Fibroblast of mammary gland (primary cell): Measurements from ENCODE around the gene STARD13.

Experiments used
- DNase-seq: peaks from one replicate; pipeline ENCODE4 v3.0.0-alpha.2; 2010; ENCODE audit warnings: low read depth
- H3K4me3 ChIP-seq: 2 replicates; pipeline ENCODE4 v1.5.1; 2011; ENCODE audit warnings: low read depth, mild to moderate bottlenecking, low read length, moderate library complexity; ENCODE audit not compliant: control insufficient read depth
- TF ChIP-seq, protein P1 (sequence below): conservative IDR thresholded peaks from 2 replicates; pipeline ENCODE4 v1.5.1; 2011; ENCODE audit warnings: low read depth, low read length, inconsistent platforms; ENCODE audit not compliant: control insufficient read depth, insufficient read depth

STARD13 gene

DNA sequence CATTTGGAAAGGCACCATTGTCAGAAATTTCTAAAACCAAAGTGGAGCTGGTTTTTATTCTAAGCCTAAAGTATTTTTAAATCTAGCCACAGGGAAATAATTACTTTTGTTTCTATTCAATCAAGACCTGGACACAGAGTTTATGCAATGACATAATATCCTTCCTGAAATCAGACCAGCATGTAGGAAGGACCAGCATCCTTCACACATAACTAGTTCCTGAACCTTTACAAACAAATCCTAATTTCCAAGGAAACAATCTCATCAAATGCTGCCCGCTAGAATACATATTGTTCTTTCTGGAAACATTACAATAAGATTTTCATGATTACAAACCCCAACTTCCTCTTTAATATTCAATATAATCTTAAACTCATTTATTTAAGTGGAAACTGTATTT lies 1.5 kb downstream of the STARD13 start:
- H3K4me3 ChIP-seq: peak overlapping the region; percentile 92
- TF ChIP-seq, protein P1, sequence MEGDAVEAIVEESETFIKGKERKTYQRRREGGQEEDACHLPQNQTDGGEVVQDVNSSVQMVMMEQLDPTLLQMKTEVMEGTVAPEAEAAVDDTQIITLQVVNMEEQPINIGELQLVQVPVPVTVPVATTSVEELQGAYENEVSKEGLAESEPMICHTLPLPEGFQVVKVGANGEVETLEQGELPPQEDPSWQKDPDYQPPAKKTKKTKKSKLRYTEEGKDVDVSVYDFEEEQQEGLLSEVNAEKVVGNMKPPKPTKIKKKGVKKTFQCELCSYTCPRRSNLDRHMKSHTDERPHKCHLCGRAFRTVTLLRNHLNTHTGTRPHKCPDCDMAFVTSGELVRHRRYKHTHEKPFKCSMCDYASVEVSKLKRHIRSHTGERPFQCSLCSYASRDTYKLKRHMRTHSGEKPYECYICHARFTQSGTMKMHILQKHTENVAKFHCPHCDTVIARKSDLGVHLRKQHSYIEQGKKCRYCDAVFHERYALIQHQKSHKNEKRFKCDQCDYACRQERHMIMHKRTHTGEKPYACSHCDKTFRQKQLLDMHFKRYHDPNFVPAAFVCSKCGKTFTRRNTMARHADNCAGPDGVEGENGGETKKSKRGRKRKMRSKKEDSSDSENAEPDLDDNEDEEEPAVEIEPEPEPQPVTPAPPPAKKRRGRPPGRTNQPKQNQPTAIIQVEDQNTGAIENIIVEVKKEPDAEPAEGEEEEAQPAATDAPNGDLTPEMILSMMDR: no peak
- peak; percentile 64 for DNase-seq

DNA sequence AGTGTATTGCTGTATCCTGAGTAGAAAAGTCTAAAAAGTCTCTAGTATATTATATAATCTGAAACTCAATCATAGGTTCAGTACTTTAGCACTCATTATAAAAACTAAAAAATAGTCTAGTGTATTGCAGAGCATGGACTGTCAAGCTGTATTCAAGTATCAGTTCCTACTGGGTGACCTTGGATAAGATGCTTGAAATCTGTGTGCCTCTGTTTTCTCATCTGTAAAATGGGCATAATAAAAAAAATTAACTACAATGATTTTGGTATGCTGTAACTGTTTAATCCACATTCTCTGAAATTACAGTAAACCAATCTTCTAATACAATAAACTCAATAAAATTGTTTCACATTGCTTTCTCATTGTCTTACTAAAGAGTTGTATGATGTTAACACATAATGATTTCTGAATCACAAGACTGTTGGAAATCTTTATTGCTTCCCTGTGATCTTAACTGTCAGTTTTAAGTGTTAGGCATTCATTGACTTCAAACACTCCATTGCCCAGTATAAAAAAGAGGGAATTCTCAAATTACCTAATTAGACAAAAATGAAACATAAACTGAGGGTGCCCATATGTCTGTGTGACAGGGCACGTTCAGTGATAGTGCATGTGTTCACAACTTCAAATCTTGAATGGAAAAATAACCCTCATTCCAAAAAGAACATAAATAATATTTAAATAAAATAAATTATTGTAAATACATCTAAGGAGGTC lies 2.2 kb downstream of the STARD13 start:
- peak; percentile 38 for DNase-seq
- H3K4me3 ChIP-seq: peak overlapping the region; percentile 92
- TF ChIP-seq, protein P1: no peak

DNA sequence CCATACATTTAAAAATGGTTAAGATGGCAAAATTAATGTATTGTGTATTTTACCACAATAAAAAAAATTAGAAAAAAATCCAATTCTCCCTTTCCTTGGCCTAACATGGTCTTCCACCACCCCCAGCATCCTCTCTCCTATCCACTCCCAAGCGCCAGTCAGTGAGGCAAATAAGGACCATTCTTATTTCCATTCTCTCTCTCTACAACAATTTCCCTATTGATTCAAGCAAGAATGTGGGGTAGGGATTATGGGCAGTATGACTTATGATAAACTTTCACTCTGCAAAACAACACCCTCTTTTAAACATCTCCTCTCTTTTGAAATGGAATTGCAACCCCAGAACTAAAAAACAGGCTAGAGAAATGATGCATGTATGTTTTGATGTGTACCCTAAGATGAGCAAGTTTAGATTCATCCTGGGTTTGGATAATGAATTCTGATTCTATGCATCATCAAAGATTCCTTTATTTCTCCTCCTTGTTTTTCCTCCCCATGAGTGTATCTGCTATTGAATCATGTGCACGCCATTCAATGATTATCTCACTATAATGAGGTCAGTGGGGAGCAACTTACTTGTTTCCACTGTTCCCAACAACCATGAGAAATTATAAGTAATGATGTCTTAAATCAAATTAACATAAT lies 3.5 kb downstream of the STARD13 start:
- peak; percentile 91 for DNase-seq
- H3K4me3 ChIP-seq: no peak overlapping the region
- TF ChIP-seq, protein P1: no peak

DNA sequence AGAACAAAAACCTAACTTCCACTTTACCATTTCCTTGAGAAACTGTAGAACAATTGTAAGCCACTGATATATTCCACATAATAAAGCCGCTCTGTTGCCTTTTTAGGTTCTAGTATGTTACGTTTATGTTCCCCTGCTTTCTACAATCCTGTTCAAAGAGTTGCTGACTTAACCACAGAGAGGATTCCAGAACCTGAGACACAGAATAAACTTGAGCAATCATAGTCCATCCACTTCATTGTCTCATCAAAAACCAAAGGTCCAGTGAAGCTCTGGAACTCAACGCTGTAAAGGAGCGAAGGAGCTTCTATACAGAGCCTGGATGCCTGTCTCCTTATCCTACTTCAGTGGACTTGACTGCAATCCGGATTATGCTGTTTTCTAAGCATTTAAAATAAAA lies 4.6 kb downstream of the STARD13 start:
- H3K4me3 ChIP-seq: no peak overlapping the region

DNA sequence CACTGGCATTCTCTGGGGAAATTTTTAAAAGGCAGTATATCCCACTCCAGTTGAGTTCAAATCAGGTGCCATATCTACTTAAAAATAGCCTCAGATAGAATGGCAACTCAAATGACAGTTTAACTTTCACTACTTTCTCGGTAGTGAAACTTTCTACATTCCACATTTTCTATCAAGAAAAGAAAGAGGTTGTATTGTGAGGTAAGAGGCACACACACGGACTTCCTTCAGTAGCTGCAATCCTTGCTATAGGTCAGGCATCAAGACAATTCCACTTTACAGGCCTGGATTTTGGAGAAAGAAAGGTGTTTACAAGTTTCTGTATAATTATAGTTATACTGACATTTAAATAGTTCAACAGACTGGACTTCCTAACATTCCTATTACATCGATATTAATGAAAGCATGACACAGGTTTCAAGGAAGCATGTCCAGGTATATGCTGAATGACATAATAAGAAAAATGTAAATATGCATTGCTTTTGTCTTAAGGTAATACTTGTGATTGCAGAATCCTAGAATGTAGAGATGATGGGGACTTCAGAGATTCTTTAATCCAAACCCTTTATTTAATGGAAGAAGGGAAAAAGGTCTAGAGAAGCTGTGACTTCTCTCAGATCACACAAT lies 5.2 kb downstream of the STARD13 start:
- DNase-seq: no peak
- no peak overlapping the region for H3K4me3 ChIP-seq
- TF ChIP-seq, protein P1: no peak

More for the DNA sequence above, 4.6 kb downstream of the STARD13 start:
- peak; percentile 55 for DNase-seq
- TF ChIP-seq, protein P1: no peak

DNA sequence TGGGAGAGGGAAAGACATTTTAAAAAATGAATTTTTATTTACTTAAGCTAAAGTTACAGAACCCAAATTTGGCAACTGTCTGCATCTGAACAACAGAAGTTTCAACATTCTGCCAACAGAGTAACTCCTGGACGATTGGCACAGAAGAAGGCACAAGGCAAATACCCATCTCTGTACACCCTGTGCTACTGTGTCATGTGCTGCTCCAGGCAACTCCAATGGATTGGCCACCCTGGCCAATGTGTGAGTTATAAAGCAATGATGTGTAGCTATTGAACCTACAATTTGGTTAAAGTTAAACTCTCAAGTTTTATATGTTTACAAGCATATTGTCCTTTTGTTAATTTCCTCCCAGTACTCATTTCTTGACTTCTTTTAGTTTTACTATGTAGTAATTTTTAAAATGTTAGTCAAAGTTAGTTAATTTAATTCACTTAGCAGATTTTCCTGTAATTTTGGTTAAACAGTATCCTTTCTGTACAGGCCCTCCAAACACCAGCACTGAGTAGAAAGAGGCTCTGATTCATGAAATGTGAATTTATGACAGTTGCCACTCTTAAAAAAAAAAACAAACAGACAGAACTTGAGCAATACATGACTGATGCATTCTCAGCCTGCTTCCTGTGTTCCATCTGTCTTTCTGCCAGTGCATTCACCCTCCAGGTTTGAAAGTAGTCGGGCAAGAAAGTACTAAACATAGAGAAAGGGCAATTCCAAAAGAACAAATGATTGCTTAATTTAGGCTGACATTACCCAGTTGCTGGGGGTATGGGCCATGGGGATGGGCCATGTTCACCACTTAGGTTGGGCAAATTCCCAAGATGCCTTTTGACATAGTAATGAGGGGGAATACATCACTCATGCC lies 5.9 kb downstream of the STARD13 start:
- TF ChIP-seq, protein P1: no peak
- no peak overlapping the region for H3K4me3 ChIP-seq
- DNase-seq: peak; percentile 86
